ENCODE results near the gene KRT78.

DNA sequence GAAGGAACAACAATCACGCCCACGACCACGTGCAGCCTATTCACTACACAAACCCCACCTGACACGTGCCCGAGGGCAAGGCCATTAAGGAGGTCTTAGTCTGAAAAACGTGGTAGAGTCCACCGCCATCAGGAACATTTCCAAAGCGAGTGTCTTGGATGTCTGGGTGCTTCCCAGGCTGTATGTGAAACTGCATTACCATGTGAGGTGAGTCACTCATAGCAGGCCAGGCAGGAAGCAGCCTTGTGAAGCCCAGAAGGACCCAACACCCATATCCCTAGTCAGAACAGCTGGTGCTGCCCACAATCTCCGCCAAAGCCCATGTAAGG lies 11.4 kb downstream of the KRT78 start:
- TF ChIP-seq LEF1 (IDR thresholded peaks at IDR 0.05; ENCODE audit: borderline replicate concordance) (no peak), SP1 (IDR thresholded peaks at IDR 0.05) (no peak), SUZ12 (IDR thresholded peaks at IDR 0.05) (no peak), L3MBTL2 (conservative IDR thresholded peaks at IDR 0.05) (no peak), BHLHE40 (IDR thresholded peaks at IDR 0.05; ENCODE audit: borderline replicate concordance) (no peak), FOXK2 (IDR thresholded peaks at IDR 0.05) (no peak), ELF4 (IDR thresholded peaks at IDR 0.05) (no peak), TARDBP (IDR thresholded peaks at IDR 0.05) (no peak), ZNF384 (IDR thresholded peaks at IDR 0.05) (no peak)
